H1 (cell line): Measurements from ENCODE around the gene PI4K2A. TPM values are rescaled to one million over a fixed set of nuclear protein-coding genes. Genes with fewer than 3 reads are reported as not detected.

Source experiments
- ASH2L ChIP-seq: fragments of 200-600, 300-600 bp; sonication (generic); IDR thresholded peaks from one replicate; pipeline ENCODE4 v1.7.1; 2017; ENCODE audit warnings: low read length
- EP300 ChIP-seq, 2 experiments: IDR thresholded peaks; 1 replicate in 1 of 2; 2 replicates in 1 of 2; pipeline ENCODE4 v1.6.1; 2011 to 2012; ENCODE audit warnings: low read depth in 2 of 2, low read length in 2 of 2, mild to moderate bottlenecking in 2 of 2, borderline replicate concordance in 1 of 2, inconsistent platforms in 1 of 2, moderate library complexity in 1 of 2
- KDM5A ChIP-seq: fragments of 200-600 bp; IDR thresholded peaks from 2 replicates; pipeline ENCODE4 v1.7.1; 2012; ENCODE audit warnings: mild to moderate bottlenecking, low read length, inconsistent platforms, mixed read lengths
- SP1 ChIP-seq: IDR thresholded peaks from 2 replicates; pipeline ENCODE4 v1.6.1; 2011; ENCODE audit warnings: low read depth, low read length
- polyA plus RNA-seq, 7 experiments: library from polyadenylated mRNA; depleted of rRNA in 3 of 7; stranded (reverse) in 5 of 7; unstranded in 2 of 7; fragments of >200 nt in 5 of 7; fragments of 200-250 nt in 2 of 7; gene quantifications; 1 replicate in 5 of 7; 2 replicates in 1 of 7; 4 replicates in 1 of 7; pipeline versions ENCODE4 v1.2.1 to v1.2.3, GENCODE V29; 2011 to 2013; ENCODE audit warnings: missing spikeins in 2 of 7, mixed read lengths in 2 of 7
- total RNA-seq: library from RNA; stranded (reverse); fragmentation: NEBNext Ultra II Directional; extraction: Animal tissue kit (Norgen Biotek cat#: 25700); gene quantifications from 2 replicates; pipeline ENCODE4 v1.2.1, GENCODE V29; 2021

PI4K2A gene
- total and polyA plus RNA-seq, 2 of the 8 experiments (the other 6 are each of a cell fraction or from before 2014, with no cell fraction given): 20.7 to 21.9 TPM

DNA sequence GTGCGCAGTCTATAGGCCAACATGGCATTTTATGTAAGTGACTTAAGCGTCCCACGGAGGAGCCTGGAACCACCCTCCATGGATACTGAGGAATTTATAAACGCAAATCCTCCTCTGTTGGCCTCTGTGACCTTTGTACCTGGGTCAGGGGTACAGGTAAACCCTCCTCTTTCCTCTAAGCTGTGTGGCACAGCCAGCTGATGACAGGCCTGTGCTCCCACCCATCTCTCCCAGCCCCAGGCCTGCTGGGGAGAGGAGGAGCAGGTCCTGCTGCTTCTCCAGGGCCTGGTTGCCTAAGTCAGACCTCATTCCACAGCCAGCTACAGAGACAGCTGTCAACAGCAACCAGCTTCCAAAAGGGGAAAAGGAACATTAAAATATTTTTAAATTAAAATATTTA, 41.6 kb downstream of the PI4K2A start (continued):
- TF ChIP-seq SP1 (no peak), EP300 (IDR thresholded peaks at IDR 0.05; ENCODE audit: borderline replicate concordance in 1 of 2, low read depth in 2 of 2, low read length in 2 of 2) (no peak), KDM5A (no peak), ASH2L (no peak)
- TF ChIP-seq, all 59 proteins: peak for 0
